Activated naive CD4-positive, alpha-beta T cell treated with anti-CD3 and anti-CD28 coated beads, Interleukin-2, amount 50 U/mL, for 24 hours (primary cell): ENCODE data around the gene HEPH.
"Not testable (repeated sequence)": the region's sequence is repeated elsewhere in the genome, so short reads cannot be mapped to it uniquely, and the experiment has no call there.

Source experiments
- H3K27ac Mint-ChIP-seq: one replicate; pipeline ENCODE4 v1.8.0; 2021; ENCODE audit warnings: mild to moderate bottlenecking, mixed read lengths
- H3K27me3 Mint-ChIP-seq: one replicate; pipeline ENCODE4 v1.8.0; 2021; ENCODE audit warnings: mixed read lengths
- H3K36me3 Mint-ChIP-seq: one replicate; pipeline ENCODE4 v1.8.0; 2021; ENCODE audit warnings: mixed read lengths
- H3K4me1 Mint-ChIP-seq: one replicate; pipeline ENCODE4 v1.8.0; 2021; ENCODE audit warnings: mixed read lengths
- H3K4me3 Mint-ChIP-seq: one replicate; pipeline ENCODE4 v1.8.0; 2021; ENCODE audit warnings: mild to moderate bottlenecking, mixed read lengths
- H3K9me3 Mint-ChIP-seq: one replicate; pipeline ENCODE4 v1.8.0; 2021; ENCODE audit warnings: mixed read lengths

HEPH gene

GRCh38 chrX:66163849-66164411, at the start of gene HEPH:
Gene HEPH (plus strand): TSS chrX:66164247. CDS start chrX:66170571, 6,324 bp downstream.
- Mint-ChIP-seq H3K27ac (no peak within 1 kb of the TSS), H3K36me3 (no peaks in the 10 kb centered on the region), H3K9me3 (no peaks in the 10 kb centered on the region), H3K4me3 (no peak within 1 kb of the TSS), H3K4me1 (no peaks in the 10 kb centered on the region), H3K27me3 (no peaks in the 10 kb centered on the region)

- not testable (repeated sequence) for H3K36me3 Mint-ChIP-seq, H3K9me3 Mint-ChIP-seq, H3K4me1 Mint-ChIP-seq, H3K27me3 Mint-ChIP-seq, H3K27ac Mint-ChIP-seq, H3K4me3 Mint-ChIP-seq
Measured at GRCh38 chrX:66118722-66119121, 45.3 kb upstream of the HEPH start.

- not testable (repeated sequence) for H3K4me3 Mint-ChIP-seq, H3K27ac Mint-ChIP-seq, H3K9me3 Mint-ChIP-seq, H3K4me1 Mint-ChIP-seq, H3K36me3 Mint-ChIP-seq, H3K27me3 Mint-ChIP-seq
Measured at GRCh38 chrX:66121354-66121753, 42.7 kb upstream of the HEPH start.

GRCh38 chrX:66126662-66127061, 37.4 kb upstream of the HEPH start:
- H3K36me3 Mint-ChIP-seq, result no peaks in the 10 kb centered on the region
- no peaks in the 10 kb centered on the region for H3K27me3 Mint-ChIP-seq
- no peaks in the 10 kb centered on the region for H3K4me1 Mint-ChIP-seq
- no peaks in the 10 kb centered on the region for H3K9me3 Mint-ChIP-seq
- no peak overlapping the region for H3K4me3 Mint-ChIP-seq
- H3K27ac Mint-ChIP-seq, result no peak overlapping the region

- Mint-ChIP-seq H3K27ac (no peak overlapping the region), H3K4me3 (no peak overlapping the region), H3K36me3 (no peaks in the 10 kb centered on the region), H3K9me3 (no peaks in the 10 kb centered on the region), H3K4me1 (no peaks in the 10 kb centered on the region), H3K27me3 (no peaks in the 10 kb centered on the region)
Measured at GRCh38 chrX:66130469-66130868, 33.6 kb upstream of the HEPH start.

GRCh38 chrX:66135284-66135683, 28.8 kb upstream of the HEPH start:
- H3K27ac Mint-ChIP-seq, H3K4me1 Mint-ChIP-seq, H3K27me3 Mint-ChIP-seq, H3K9me3 Mint-ChIP-seq, H3K36me3 Mint-ChIP-seq: not testable (repeated sequence)
- H3K4me3 Mint-ChIP-seq, result peak overlapping the region; percentile 30

GRCh38 chrX:66142351-66142750, 21.7 kb upstream of the HEPH start:
- Mint-ChIP-seq H3K27me3 (no peaks in the 10 kb centered on the region), H3K4me3 (no peak overlapping the region), H3K27ac (no peak overlapping the region), H3K4me1 (no peaks in the 10 kb centered on the region), H3K36me3 (no peaks in the 10 kb centered on the region), H3K9me3 (no peaks in the 10 kb centered on the region)

GRCh38 chrX:66144258-66144657, 19.8 kb upstream of the HEPH start:
- Mint-ChIP-seq H3K4me1 (no peaks in the 10 kb centered on the region), H3K27ac (no peak overlapping the region), H3K4me3 (no peak overlapping the region), H3K9me3 (no peaks in the 10 kb centered on the region), H3K36me3 (no peaks in the 10 kb centered on the region), H3K27me3 (no peaks in the 10 kb centered on the region)

- H3K4me1 Mint-ChIP-seq, result no peaks in the 10 kb centered on the region
- H3K27ac Mint-ChIP-seq, result no peak overlapping the region
- H3K4me3 Mint-ChIP-seq, result no peak overlapping the region
- H3K36me3 Mint-ChIP-seq, result no peaks in the 10 kb centered on the region
- H3K27me3 Mint-ChIP-seq, result no peaks in the 10 kb centered on the region
- no peaks in the 10 kb centered on the region for H3K9me3 Mint-ChIP-seq
Measured at GRCh38 chrX:66149519-66149918, 14.5 kb upstream of the HEPH start.

GRCh38 chrX:66150163-66150562, 13.9 kb upstream of the HEPH start:
- Mint-ChIP-seq H3K27ac (no peak overlapping the region), H3K36me3 (no peaks in the 10 kb centered on the region), H3K4me1 (no peaks in the 10 kb centered on the region), H3K9me3 (no peaks in the 10 kb centered on the region), H3K4me3 (no peak overlapping the region), H3K27me3 (no peaks in the 10 kb centered on the region)

GRCh38 chrX:66162331-66162822, 1.7 kb upstream of the HEPH start:
- Mint-ChIP-seq H3K27me3 (no peaks in the 10 kb centered on the region), H3K4me1 (no peaks in the 10 kb centered on the region), H3K9me3 (no peaks in the 10 kb centered on the region), H3K4me3 (no peak overlapping the region), H3K36me3 (no peaks in the 10 kb centered on the region), H3K27ac (no peak overlapping the region)

- Mint-ChIP-seq H3K27ac (no peak overlapping the region), H3K27me3 (no peaks in the 10 kb centered on the region)
Measured at GRCh38 chrX:66163447-66163846, 600 bp upstream of the HEPH start.

GRCh38 chrX:66164470-66164869, 423 bp downstream of the HEPH start:
- Mint-ChIP-seq H3K36me3 (no peaks in the 10 kb centered on the region), H3K27ac (no peak overlapping the region), H3K4me1 (no peaks in the 10 kb centered on the region), H3K9me3 (no peaks in the 10 kb centered on the region), H3K27me3 (no peaks in the 10 kb centered on the region), H3K4me3 (no peak overlapping the region)

More at GRCh38 chrX:66163447-66163846, 600 bp upstream of the HEPH start:
- H3K4me1 Mint-ChIP-seq, result no peaks in the 10 kb centered on the region
- no peaks in the 10 kb centered on the region for H3K9me3 Mint-ChIP-seq
- H3K36me3 Mint-ChIP-seq, result no peaks in the 10 kb centered on the region
- no peak overlapping the region for H3K4me3 Mint-ChIP-seq

GRCh38 chrX:66164931-66165330, 884 bp downstream of the HEPH start:
- Mint-ChIP-seq H3K4me1 (no peaks in the 10 kb centered on the region), H3K27ac (no peak overlapping the region), H3K36me3 (no peaks in the 10 kb centered on the region), H3K27me3 (no peaks in the 10 kb centered on the region), H3K4me3 (no peak overlapping the region), H3K9me3 (no peaks in the 10 kb centered on the region)

GRCh38 chrX:66166671-66167070, 2.6 kb downstream of the HEPH start:
- H3K9me3 Mint-ChIP-seq, result no peaks in the 10 kb centered on the region

GRCh38 chrX:66167431-66167830, 3.4 kb downstream of the HEPH start:
- Mint-ChIP-seq H3K4me3 (no peak overlapping the region), H3K36me3 (no peaks in the 10 kb centered on the region), H3K27me3 (no peaks in the 10 kb centered on the region), H3K9me3 (no peaks in the 10 kb centered on the region), H3K4me1 (no peaks in the 10 kb centered on the region), H3K27ac (no peak overlapping the region)

More at GRCh38 chrX:66166671-66167070, 2.6 kb downstream of the HEPH start:
- H3K27ac Mint-ChIP-seq, result no peak overlapping the region
- no peak overlapping the region for H3K4me3 Mint-ChIP-seq
- H3K4me1 Mint-ChIP-seq, result no peaks in the 10 kb centered on the region
- H3K27me3 Mint-ChIP-seq, result no peaks in the 10 kb centered on the region
- H3K36me3 Mint-ChIP-seq, result no peaks in the 10 kb centered on the region

- Mint-ChIP-seq H3K27me3 (no peaks in the 10 kb centered on the region), H3K27ac (no peak overlapping the region), H3K4me3 (no peak overlapping the region), H3K9me3 (peaks cover 12% of the 10 kb centered on the region), H3K36me3 (peaks cover 5% of the 10 kb centered on the region), H3K4me1 (no peaks in the 10 kb centered on the region)
Measured at GRCh38 chrX:66176134-66176533, 12.1 kb downstream of the HEPH start.
